Thyroid gland (tissue), 4 donors: ENCODE results near the gene RUNDC1.

Source experiments
- POLR2A ChIP-seq, 2 donors: fragments of 450-650 bp; IDR thresholded peaks; one replicate each; pipeline ENCODE4 v1.6.1; 2017; ENCODE audit warnings: antibody characterized with exemption in 2 of 2, mild to moderate bottlenecking in 2 of 2, moderate library complexity in 1 of 2
- TF ChIP-seq, protein P1 (sequence below), 6 experiments: fragments of 200-600 bp in 3 of 6; fragments of 450-650 bp in 3 of 6; sonication (generic) in 3 of 6; IDR thresholded peaks; one replicate each; pipeline ENCODE4 v1.5.1; 2016 to 2019; ENCODE audit warnings: antibody characterized with exemption in 6 of 6, mild to moderate bottlenecking in 2 of 6, inconsistent platforms in 1 of 6, moderate library complexity in 1 of 6

- TF ChIP-seq, protein P1, sequence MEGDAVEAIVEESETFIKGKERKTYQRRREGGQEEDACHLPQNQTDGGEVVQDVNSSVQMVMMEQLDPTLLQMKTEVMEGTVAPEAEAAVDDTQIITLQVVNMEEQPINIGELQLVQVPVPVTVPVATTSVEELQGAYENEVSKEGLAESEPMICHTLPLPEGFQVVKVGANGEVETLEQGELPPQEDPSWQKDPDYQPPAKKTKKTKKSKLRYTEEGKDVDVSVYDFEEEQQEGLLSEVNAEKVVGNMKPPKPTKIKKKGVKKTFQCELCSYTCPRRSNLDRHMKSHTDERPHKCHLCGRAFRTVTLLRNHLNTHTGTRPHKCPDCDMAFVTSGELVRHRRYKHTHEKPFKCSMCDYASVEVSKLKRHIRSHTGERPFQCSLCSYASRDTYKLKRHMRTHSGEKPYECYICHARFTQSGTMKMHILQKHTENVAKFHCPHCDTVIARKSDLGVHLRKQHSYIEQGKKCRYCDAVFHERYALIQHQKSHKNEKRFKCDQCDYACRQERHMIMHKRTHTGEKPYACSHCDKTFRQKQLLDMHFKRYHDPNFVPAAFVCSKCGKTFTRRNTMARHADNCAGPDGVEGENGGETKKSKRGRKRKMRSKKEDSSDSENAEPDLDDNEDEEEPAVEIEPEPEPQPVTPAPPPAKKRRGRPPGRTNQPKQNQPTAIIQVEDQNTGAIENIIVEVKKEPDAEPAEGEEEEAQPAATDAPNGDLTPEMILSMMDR (IDR thresholded peaks at IDR 0.05): no peak
- TF ChIP-seq POLR2A (IDR thresholded peaks at IDR 0.05): no peak
These were observed 48.0 kb downstream of the RUNDC1 start for GRCh38 chr17:43028221-43028861.
